C4-2B (cell line): Measurements from ENCODE around the gene HS3ST3A1.

Source experiments
- H3K27ac ChIP-seq: fragments of 450-650 bp; 2 replicates; pipeline ENCODE4 v1.5.1; 2017
- ZFX ChIP-seq: fragments of 450-650 bp; IDR thresholded peaks from 2 replicates; pipeline ENCODE4 v1.6.1; 2017
- TF ChIP-seq, protein P1 (sequence below): fragments of 450-650 bp; conservative IDR thresholded peaks from 2 replicates; pipeline ENCODE4 v1.5.1; 2017; ENCODE audit warnings: mild to moderate bottlenecking

HS3ST3A1 gene

DNA sequence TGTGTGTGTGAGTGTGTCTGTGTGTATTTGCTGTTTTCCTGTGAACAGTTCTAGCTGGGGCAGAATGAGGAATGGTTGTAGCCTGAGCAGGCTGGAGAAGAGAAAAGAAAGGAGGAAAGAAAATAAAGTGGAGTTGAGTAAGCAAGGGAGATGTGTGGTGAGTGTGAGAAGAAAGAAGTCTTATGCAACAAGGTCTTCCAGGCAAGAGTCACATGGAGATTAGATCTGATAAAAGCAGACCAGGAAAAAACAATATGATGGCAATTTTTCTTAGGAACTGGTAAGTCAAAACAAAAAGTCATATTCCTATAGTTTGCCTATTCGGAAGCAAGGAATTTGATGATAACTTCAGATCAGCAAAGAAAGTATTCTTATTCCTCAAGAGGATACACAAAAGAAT, 125.0 kb downstream of the HS3ST3A1 start:
- TF ChIP-seq ZFX = no peak
- TF ChIP-seq, protein P1, sequence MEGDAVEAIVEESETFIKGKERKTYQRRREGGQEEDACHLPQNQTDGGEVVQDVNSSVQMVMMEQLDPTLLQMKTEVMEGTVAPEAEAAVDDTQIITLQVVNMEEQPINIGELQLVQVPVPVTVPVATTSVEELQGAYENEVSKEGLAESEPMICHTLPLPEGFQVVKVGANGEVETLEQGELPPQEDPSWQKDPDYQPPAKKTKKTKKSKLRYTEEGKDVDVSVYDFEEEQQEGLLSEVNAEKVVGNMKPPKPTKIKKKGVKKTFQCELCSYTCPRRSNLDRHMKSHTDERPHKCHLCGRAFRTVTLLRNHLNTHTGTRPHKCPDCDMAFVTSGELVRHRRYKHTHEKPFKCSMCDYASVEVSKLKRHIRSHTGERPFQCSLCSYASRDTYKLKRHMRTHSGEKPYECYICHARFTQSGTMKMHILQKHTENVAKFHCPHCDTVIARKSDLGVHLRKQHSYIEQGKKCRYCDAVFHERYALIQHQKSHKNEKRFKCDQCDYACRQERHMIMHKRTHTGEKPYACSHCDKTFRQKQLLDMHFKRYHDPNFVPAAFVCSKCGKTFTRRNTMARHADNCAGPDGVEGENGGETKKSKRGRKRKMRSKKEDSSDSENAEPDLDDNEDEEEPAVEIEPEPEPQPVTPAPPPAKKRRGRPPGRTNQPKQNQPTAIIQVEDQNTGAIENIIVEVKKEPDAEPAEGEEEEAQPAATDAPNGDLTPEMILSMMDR = no peak
- no peak overlapping the region for H3K27ac ChIP-seq

DNA sequence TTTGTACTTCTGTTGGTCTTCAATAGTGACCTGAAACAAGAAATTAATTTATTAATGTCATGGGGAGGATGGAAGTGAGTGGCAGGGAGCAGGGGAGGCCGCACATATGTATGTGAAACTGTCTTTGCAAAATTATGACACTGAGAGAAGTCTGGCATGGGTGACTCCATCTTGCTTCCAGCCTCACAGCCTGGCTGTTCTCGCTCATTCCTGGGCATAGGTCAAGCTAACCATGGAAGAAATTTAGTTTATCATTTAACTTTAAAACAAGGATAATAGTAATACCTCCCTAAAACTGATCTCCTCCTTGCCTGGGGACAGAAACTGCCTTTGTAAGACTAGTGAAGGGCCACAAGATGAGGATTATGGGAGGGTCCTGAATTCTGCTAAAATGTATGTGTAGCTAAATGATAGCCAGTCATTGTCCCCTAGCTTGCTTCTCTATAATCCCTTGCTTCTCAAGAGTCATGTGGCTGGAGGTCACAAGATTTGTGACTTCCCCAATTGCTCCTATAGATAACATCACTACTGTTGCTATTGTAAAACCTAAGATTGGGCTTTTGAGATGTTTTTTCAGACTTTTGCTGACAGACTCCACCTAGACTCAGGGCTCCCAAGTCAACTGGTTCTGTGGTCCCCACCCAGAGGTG, 126.0 kb downstream of the HS3ST3A1 start:
- H3K27ac ChIP-seq = no peak overlapping the region
- no peak for TF ChIP-seq ZFX
- TF ChIP-seq, protein P1 = no peak

DNA sequence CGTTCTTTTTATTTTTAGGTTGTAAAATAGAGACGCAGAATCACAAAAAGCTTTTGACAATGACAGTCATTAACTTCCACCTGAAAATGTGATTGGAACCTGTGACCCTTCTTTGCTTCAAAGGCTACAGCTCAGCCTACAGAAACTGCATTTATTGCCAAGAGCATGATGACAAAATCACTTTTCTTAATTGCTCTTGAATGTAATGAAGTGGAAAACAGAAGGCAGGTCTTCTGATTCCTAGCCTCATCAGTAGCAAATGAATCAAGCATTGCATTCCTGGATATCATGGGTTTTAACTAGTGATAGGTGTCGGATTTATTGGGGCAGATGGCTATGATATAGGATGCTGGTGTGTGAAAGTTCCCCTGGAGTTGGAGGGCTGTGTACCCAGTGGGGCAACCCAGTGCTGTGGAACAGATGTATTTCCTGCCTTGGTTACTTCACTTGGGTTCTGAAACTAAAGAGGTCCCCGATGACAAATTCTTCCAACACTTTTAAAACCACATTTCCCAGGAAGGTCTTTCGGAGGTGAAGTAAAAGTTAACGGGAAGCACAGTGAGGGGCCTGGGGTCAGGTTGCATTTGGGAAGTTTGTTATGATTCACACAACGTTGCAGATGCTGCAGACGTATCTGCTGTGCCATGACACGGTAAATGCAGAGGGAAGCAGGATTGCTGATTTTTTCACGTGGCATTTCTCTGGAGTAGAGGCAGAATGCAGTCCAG, 127.5 kb downstream of the HS3ST3A1 start:
- TF ChIP-seq ZFX = no peak
- TF ChIP-seq, protein P1 = no peak
- H3K27ac ChIP-seq = no peak overlapping the region

DNA sequence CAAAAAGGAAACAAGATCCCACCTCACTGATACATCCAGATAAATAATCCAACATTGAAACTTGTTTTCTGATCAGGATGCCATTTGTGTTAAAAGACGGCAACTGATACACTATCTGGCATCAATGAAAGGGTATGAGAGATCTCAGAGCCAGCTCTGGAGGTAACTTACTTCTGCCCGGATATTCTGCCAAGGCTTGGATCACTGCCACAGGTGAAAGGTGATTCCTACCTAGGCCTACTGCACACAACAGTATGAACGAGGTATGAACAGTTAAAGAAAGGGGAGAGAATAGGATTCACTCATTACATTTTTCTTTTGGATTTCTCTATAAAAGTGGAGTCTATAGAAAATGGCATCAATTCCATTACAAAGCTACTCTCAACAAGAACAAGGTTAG, 136.1 kb downstream of the HS3ST3A1 start:
- no peak overlapping the region for H3K27ac ChIP-seq
- TF ChIP-seq, protein P1 = no peak
- no peak for TF ChIP-seq ZFX

DNA sequence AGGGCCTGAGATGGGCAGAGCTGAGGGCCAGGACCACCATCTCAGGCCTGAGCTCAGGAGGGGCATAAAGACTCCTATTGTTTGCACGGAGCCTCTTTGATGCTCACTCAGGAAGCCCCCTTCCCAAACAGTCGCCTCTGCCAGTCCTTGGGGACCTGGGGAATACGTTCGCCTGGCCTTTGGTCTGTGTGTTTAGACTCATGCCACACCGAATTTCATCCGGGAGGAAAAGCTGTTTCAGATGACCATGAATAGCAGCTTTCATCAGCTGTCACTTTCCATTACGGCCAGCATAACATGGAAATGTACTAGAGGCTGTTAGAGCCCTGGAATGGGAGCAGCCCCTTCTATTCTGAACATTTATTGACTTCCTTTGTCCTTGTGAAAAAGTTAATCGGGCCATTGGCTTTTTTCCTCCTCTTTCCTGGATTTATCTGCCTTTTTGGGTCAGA, 139.0 kb downstream of the HS3ST3A1 start:
- no peak overlapping the region for H3K27ac ChIP-seq
- TF ChIP-seq ZFX = no peak

DNA sequence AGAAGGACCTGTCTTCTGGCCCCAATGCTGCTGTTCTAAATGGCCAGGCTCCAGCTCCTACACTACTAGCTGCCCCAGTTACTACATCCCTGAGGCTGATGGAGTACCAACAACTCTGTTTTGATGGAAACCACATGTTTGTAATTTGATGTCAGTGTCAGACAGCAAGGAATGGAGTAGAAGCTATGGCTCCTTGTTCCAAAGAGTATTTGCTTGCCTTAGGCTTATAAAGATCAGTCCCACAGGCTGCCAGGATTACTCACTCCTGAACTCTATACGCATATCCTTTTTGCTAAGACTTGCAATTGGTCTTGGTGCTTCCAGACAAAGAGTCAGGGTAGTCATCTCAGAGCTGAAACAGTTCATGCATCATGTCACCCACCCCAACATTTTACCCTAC, 139.6 kb downstream of the HS3ST3A1 start:
- TF ChIP-seq ZFX = no peak
- TF ChIP-seq, protein P1 = no peak
- no peak overlapping the region for H3K27ac ChIP-seq

DNA sequence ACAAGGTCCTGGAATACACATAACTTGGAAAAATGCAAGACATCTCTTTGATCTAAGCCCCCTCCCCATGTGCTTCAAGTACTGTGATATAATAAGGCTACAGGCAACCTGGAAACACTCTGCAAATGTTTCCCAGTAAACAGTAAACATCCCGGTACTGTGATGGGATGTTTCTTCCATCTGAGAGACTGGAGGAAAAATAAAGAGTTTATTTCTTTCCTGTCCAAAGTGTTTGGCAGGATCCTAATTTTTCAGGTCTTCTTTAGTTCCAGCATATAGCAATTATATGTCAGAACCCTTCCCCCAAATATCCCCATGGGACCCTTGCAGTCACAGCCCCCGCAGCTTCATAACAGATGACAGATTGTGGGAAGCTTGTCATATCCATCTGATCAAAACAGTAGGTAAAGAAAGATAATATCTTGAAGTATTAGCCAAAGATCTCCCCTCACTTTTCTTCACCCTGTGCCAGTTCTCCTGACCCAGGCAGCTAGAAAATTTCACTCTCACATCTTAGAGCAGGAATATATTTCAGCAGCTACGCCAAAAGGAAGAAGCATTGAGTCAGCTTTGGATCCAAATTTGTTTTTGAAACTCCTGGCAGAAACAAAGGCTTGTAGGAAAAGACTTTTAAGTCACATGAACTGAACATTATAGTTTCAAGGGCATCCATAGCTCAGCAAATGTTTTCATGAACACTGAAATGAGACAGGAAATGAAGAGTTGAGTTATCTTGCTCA, 141.3 kb downstream of the HS3ST3A1 start:
- TF ChIP-seq, protein P1 = no peak
- no peak for TF ChIP-seq ZFX
- no peak overlapping the region for H3K27ac ChIP-seq
